Thoracic aorta (tissue), 2 donors: ENCODE data around the gene PLEKHO1. TPM values are rescaled to one million over a fixed set of nuclear protein-coding genes. Genes with fewer than 3 reads are reported as not detected.

Experiments
- ATAC-seq: fragments of 150-250 bp; one replicate; pipeline ENCODE4 v1.8.0; 2017; ENCODE audit warnings: low read depth; ENCODE audit not compliant: insufficient number of reproducible peaks, low FRiP score
- DNase-seq: peaks from one replicate; pipeline ENCODE4 v3.0.0-alpha.2; 2020; ENCODE audit warnings: low spot score
- H3K27ac ChIP-seq, 2 donors: fragments of 200-600 bp; sonication (generic); 1 replicate in 1 of 2; 2 replicates in 1 of 2; pipeline ENCODE4 v1.5.1; 2016; ENCODE audit warnings: mild to moderate bottlenecking in 2 of 2, moderate library complexity in 2 of 2
- H3K27me3 ChIP-seq: fragments of 200-600 bp; sonication (generic); replicated peaks from 2 replicates; pipeline ENCODE4 v1.6.0; 2016; ENCODE audit warnings: mild to moderate bottlenecking; ENCODE audit not compliant: insufficient read depth
- H3K36me3 ChIP-seq: fragments of 200-600 bp; sonication (generic); one replicate; pipeline ENCODE4 v1.5.1; 2016
- H3K4me1 ChIP-seq, 2 donors: fragments of 200-600 bp; sonication (generic); 1 replicate in 1 of 2; 2 replicates in 1 of 2; pipeline versions ENCODE4 v1.5.1 to v1.6.0; 2016; ENCODE audit warnings: low read depth in 2 of 2, mild to moderate bottlenecking in 1 of 2; ENCODE audit not compliant: control insufficient read depth in 1 of 2
- H3K4me3 ChIP-seq: fragments of 200-600 bp; sonication (generic); 2 replicates; pipeline ENCODE4 v1.5.1; 2016; ENCODE audit warnings: mild to moderate bottlenecking
- H3K9me3 ChIP-seq: fragments of 200-600 bp; sonication (generic); 2 replicates; pipeline ENCODE4 v1.5.1; 2016
- total RNA-seq, 2 donors: library from RNA; depleted of rRNA; stranded (reverse); fragments of >200 nt; gene quantifications; one replicate each; pipeline versions ENCODE4 v1.1.0 to v1.2.3, GENCODE V29; 2016
- TF ChIP-seq, protein P1 (sequence below): fragments of 200-600 bp; sonication (generic); IDR thresholded peaks from one replicate; pipeline ENCODE4 v1.5.1; 2019; ENCODE audit warnings: antibody characterized with exemption

Gene PLEKHO1
- total RNA-seq, 2 donors from 2014 or later = 106 to 125 TPM

- H3K9me3 ChIP-seq = no peaks in the 10 kb centered on the region
- TF ChIP-seq, protein P1, sequence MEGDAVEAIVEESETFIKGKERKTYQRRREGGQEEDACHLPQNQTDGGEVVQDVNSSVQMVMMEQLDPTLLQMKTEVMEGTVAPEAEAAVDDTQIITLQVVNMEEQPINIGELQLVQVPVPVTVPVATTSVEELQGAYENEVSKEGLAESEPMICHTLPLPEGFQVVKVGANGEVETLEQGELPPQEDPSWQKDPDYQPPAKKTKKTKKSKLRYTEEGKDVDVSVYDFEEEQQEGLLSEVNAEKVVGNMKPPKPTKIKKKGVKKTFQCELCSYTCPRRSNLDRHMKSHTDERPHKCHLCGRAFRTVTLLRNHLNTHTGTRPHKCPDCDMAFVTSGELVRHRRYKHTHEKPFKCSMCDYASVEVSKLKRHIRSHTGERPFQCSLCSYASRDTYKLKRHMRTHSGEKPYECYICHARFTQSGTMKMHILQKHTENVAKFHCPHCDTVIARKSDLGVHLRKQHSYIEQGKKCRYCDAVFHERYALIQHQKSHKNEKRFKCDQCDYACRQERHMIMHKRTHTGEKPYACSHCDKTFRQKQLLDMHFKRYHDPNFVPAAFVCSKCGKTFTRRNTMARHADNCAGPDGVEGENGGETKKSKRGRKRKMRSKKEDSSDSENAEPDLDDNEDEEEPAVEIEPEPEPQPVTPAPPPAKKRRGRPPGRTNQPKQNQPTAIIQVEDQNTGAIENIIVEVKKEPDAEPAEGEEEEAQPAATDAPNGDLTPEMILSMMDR = no peak
- ATAC-seq (no peak), DNase-seq (no peak)
- peaks cover 28 to 60% of the 10 kb centered on the region in 2 donors for H3K4me1 ChIP-seq
- H3K27ac ChIP-seq = peak overlapping the region; percentile 98 to 99
- H3K4me3 ChIP-seq = no peak overlapping the region
- peaks cover 40% of the 10 kb centered on the region for H3K36me3 ChIP-seq
- H3K27me3 ChIP-seq = no peaks in the 10 kb centered on the region
Measured at GRCh38 chr1:150160964-150161621, 11.4 kb downstream of the PLEKHO1 start.

GRCh38 chr1:150161747-150162581, 12.2 kb downstream of the PLEKHO1 start:
- Histone ChIP-seq H3K27me3 (no peaks in the 10 kb centered on the region), H3K9me3 (no peaks in the 10 kb centered on the region), H3K36me3 (peaks cover 31% of the 10 kb centered on the region), H3K4me3 (peak overlapping the region; percentile 64), H3K4me1 (peaks cover 28 to 61% of the 10 kb centered on the region in 2 donors), H3K27ac (peak overlapping the region; percentile 98 to 99)
- DNase-seq (no peak), ATAC-seq (no peak)
- TF ChIP-seq, protein P1 = no peak

GRCh38 chr1:150162582-150162861, 12.8 kb downstream of the PLEKHO1 start:
- Histone ChIP-seq H3K27ac (peak overlapping the region; percentile 98 to 99), H3K9me3 (no peaks in the 10 kb centered on the region), H3K27me3 (no peaks in the 10 kb centered on the region), H3K4me3 (peak overlapping the region; percentile 64), H3K4me1 (peaks cover 28 to 61% of the 10 kb centered on the region in 2 donors), H3K36me3 (peaks cover 26% of the 10 kb centered on the region)
- no peak for DNase-seq
- ATAC-seq = no peak
- TF ChIP-seq, protein P1 = no peak

DNA sequence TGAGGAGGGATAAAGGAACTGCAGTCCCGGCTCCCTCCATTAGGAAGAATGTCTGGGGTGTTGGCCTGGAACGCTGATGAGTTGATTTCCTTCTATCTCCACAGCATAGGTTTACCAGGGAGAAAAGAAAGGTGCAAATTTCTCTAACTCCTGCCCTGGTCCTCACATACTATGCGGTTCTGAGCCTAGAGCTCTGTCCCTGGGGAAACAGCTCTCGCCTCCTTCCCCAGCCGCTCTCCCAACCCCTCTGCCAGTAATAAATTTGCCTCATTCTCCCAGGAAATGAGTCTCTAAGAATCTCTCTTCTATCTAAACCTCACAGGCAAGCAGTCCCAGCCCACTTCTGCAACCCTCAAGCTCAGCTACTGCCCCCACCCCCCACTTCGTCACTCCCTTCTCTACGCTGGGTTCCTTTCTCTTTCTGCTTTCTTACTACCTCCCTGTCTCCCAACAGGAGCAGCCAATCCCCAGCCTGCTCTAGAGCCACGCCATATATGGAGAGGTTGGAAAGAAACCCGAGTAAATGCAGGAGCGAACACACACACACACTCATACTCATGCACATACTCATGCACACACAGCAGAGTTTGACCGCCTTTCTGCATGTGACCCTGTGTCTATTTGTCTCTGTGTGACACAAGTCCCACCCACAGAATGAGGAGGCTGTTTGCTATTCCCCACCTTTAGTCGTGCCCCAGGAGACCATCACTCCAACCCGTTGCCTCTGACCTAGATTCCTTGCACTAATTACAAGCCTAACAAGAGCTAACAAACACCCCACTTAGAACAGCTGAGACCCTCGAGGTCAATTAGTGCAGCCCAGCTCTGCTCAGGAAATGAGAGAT, 13.4 kb downstream of the PLEKHO1 start:
- TF ChIP-seq, protein P1 = peak; percentile 34
- peak; percentile 94 for ATAC-seq
- peak overlapping the region; percentile 64 for H3K4me3 ChIP-seq
- H3K9me3 ChIP-seq = no peaks in the 10 kb centered on the region
- no peaks in the 10 kb centered on the region for H3K27me3 ChIP-seq
- peak overlapping the region; percentile 98 to 99 for H3K27ac ChIP-seq
- H3K36me3 ChIP-seq = peaks cover 20% of the 10 kb centered on the region
- peaks cover 28 to 61% of the 10 kb centered on the region in 2 donors for H3K4me1 ChIP-seq
- DNase-seq = peak; percentile 90

DNA sequence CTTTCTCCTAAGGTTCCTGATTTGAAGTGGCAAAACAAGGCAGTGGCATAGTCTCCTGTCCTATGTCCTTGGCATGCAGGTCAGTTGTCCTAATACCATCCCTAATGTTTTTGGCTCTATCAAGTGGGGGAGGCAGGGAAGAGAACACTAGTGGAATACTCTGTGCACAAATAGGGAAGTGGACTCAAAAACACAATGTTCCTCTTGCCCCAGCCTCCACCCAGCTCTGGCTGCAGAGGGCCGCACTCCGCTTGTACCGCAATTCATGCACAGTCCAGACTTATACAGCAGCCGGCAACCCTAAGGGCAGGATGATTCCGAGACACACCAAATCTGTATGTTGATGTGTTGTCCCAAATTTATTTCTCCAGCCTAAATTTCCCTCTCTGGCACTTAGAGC, 14.5 kb downstream of the PLEKHO1 start:
- ATAC-seq (no peak), DNase-seq (no peak)
- Histone ChIP-seq H3K4me1 (peaks cover 28 to 56% of the 10 kb centered on the region in 2 donors), H3K4me3 (no peak overlapping the region), H3K9me3 (no peaks in the 10 kb centered on the region), H3K36me3 (peaks cover 9% of the 10 kb centered on the region), H3K27ac (peak overlapping the region; percentile 98 to 99), H3K27me3 (no peaks in the 10 kb centered on the region)
- TF ChIP-seq, protein P1 = no peak
